Sigmoid colon (tissue), 4 donors: ENCODE measurements around the gene ARNT2.

Experiments used
- EP300 ChIP-seq, 4 donors: sonication (generic); formaldehyde crosslinking; IDR thresholded peaks; one replicate each; pipeline ENCODE4 v1.6.1; 2017; ENCODE audit warnings: antibody characterized with exemption in 4 of 4
- POLR2A ChIP-seq, 2 donors: fragments of 450-650 bp; IDR thresholded peaks; one replicate each; pipeline ENCODE4 v1.6.1; 2016; ENCODE audit warnings: antibody characterized with exemption in 2 of 2, mild to moderate bottlenecking in 2 of 2, moderate library complexity in 2 of 2
- POLR2AphosphoS5 ChIP-seq, 4 donors: sonication (generic); formaldehyde crosslinking; IDR thresholded peaks; one replicate each; pipeline ENCODE4 v1.6.1; 2017; ENCODE audit warnings: antibody characterized with exemption in 4 of 4
- TF ChIP-seq, protein P1 (sequence below), 4 experiments: fragments of 450-650 bp in 3 of 4; fragments of 200-600 bp in 1 of 4; IDR thresholded peaks; one replicate each; pipeline ENCODE4 v1.5.1; 2016 to 2019; ENCODE audit warnings: antibody characterized with exemption in 4 of 4, mild to moderate bottlenecking in 3 of 4, moderate library complexity in 2 of 4

DNA sequence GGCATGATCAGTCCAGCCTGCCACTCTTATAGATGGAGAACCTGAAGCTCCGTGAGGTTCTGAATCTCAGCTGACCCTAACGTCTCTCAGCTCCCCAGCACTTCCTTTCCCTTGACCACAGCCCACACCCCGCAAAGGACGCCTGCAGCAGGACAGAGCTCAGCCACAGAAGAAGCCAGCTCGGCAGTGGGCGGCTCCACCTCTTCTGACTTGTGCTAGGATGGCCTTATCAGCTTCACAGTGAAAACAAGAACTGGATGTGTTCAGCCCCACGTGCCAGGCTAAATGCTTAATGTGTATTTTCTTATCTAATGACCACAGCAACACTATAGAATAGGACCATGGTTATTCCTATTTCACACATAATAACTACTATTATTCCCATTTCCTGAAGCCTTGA is 127.6 kb downstream of the ARNT2 start:
- TF ChIP-seq, protein P1, sequence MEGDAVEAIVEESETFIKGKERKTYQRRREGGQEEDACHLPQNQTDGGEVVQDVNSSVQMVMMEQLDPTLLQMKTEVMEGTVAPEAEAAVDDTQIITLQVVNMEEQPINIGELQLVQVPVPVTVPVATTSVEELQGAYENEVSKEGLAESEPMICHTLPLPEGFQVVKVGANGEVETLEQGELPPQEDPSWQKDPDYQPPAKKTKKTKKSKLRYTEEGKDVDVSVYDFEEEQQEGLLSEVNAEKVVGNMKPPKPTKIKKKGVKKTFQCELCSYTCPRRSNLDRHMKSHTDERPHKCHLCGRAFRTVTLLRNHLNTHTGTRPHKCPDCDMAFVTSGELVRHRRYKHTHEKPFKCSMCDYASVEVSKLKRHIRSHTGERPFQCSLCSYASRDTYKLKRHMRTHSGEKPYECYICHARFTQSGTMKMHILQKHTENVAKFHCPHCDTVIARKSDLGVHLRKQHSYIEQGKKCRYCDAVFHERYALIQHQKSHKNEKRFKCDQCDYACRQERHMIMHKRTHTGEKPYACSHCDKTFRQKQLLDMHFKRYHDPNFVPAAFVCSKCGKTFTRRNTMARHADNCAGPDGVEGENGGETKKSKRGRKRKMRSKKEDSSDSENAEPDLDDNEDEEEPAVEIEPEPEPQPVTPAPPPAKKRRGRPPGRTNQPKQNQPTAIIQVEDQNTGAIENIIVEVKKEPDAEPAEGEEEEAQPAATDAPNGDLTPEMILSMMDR (IDR thresholded peaks at IDR 0.05) = no peak
- TF ChIP-seq POLR2A (IDR thresholded peaks at IDR 0.05) = no peak
- TF ChIP-seq POLR2AphosphoS5 (IDR thresholded peaks at IDR 0.05) = no peak
- TF ChIP-seq EP300 (IDR thresholded peaks at IDR 0.05) = no peak
